Measurements from ENCODE around the gene UBE2E3. TPM values are rescaled to one million over a fixed set of nuclear protein-coding genes. Genes with fewer than 3 reads are reported as not detected.

The UBE2E3 gene
- total and polyA plus RNA-seq, 2 experiments from 2014 or later, result 151 to 211 TPM

DNA sequence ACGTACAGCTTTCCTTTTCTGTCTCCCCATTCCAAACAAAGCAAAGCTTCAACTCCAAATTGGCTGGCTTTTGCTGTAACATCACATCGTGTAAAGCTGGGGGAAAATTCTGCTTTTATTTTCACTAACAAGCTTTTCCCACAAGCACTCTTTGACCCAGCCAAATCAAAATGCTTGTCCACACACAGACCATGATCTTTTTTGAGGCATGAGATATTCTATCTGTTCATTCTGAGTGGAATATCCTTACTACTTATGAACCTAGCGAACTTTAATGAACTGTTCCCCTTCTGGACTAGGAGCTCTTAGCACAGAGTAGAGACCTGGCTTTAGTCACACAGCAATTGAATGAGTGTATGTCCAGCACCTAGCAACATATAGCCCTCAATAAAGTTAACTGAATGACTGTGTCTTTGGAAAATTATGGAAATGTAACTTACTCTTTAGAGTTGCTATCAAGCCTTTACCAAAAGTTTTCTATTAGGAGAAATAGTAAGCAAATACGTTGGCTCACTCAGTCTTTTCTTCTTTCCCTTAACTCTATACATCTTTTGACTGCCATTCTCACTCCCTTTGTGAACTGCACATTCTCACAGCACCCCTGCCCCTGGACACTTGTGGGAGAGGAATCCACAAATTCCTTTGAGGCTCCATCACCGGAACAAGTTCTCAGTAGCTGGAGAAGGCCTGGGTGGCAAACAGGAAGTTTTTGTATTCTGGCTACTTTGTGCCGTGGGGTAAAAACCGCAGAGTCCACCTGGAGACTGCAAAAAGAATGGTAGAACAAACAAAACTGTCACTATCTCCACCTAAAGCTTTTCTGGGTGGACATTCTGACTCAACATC is 1.3 kb upstream of the UBE2E3 start:
- WGBS (ENCODE audit: low lambda C conversion rate, missing lambda C conversion rate), result 47% methylated on average over 7 of the region's 7 CpGs

DNA sequence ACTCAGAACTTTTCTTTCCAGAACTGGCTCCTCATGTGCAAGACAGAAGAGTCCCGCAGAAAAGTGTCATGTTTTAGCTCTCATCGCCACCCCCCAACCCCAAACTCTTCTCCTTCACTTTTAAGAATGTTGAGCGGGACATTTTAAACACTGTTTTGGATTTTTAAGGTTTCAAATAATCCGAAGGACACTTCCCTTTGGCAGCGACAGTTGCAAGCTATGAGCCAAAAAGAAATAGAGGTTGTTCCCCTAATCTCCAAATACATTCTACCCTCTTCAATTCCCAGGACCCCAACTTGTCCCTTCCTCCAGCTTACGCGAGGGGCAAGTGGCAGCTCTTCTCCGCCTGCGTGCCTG is 678 bp upstream of the UBE2E3 start:
- TF ChIP-seq, protein P1, sequence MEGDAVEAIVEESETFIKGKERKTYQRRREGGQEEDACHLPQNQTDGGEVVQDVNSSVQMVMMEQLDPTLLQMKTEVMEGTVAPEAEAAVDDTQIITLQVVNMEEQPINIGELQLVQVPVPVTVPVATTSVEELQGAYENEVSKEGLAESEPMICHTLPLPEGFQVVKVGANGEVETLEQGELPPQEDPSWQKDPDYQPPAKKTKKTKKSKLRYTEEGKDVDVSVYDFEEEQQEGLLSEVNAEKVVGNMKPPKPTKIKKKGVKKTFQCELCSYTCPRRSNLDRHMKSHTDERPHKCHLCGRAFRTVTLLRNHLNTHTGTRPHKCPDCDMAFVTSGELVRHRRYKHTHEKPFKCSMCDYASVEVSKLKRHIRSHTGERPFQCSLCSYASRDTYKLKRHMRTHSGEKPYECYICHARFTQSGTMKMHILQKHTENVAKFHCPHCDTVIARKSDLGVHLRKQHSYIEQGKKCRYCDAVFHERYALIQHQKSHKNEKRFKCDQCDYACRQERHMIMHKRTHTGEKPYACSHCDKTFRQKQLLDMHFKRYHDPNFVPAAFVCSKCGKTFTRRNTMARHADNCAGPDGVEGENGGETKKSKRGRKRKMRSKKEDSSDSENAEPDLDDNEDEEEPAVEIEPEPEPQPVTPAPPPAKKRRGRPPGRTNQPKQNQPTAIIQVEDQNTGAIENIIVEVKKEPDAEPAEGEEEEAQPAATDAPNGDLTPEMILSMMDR (IDR thresholded peaks at IDR 0.05; ENCODE audit: poor library complexity), result no peak
- no peak for TF ChIP-seq EZH2phosphoT487 (IDR thresholded peaks at IDR 0.05; ENCODE audit: low read depth, severe bottlenecking, unreplicated experiment)
- TF ChIP-seq EZH2 (IDR thresholded peaks at IDR 0.05; ENCODE audit: borderline replicate concordance), result no peak
- H3K27ac ChIP-seq, result peak overlapping the region; percentile 84

More for the DNA sequence above, 1.3 kb upstream of the UBE2E3 start:
- Histone ChIP-seq H3K36me3 (replicated peaks; ENCODE audit: insufficient read depth, low read depth) (no peaks in the 10 kb centered on the region), H3K9me2 (replicated peaks; ENCODE audit: insufficient read depth) (no peaks in the 10 kb centered on the region), H3K27ac (peak overlapping the region; percentile 84), H3K79me2 (peaks cover 21% of the 10 kb centered on the region), H3K9me3 (ENCODE audit: low read depth) (no peaks in the 10 kb centered on the region), H3K4me2 (peak overlapping the region; percentile 87), H3K4me3 (peak overlapping the region; percentile 31), H3K27me3 (no peaks in the 10 kb centered on the region), H4K20me1 (ENCODE audit: insufficient read depth, poor library complexity, severe bottlenecking) (no peaks in the 10 kb centered on the region), H2AFZ (peak overlapping the region; percentile 96), H3K4me1 (ENCODE audit: insufficient read depth) (peaks cover 13% of the 10 kb centered on the region)
- TF ChIP-seq, protein P1 (IDR thresholded peaks at IDR 0.05; ENCODE audit: poor library complexity), result no peak
- TF ChIP-seq EZH2 (IDR thresholded peaks at IDR 0.05; ENCODE audit: borderline replicate concordance) (no peak), EZH2phosphoT487 (IDR thresholded peaks at IDR 0.05; ENCODE audit: low read depth, severe bottlenecking, unreplicated experiment) (no peak)
- DNase-seq (ENCODE audit: low spot score), result peak; percentile 13

DNA sequence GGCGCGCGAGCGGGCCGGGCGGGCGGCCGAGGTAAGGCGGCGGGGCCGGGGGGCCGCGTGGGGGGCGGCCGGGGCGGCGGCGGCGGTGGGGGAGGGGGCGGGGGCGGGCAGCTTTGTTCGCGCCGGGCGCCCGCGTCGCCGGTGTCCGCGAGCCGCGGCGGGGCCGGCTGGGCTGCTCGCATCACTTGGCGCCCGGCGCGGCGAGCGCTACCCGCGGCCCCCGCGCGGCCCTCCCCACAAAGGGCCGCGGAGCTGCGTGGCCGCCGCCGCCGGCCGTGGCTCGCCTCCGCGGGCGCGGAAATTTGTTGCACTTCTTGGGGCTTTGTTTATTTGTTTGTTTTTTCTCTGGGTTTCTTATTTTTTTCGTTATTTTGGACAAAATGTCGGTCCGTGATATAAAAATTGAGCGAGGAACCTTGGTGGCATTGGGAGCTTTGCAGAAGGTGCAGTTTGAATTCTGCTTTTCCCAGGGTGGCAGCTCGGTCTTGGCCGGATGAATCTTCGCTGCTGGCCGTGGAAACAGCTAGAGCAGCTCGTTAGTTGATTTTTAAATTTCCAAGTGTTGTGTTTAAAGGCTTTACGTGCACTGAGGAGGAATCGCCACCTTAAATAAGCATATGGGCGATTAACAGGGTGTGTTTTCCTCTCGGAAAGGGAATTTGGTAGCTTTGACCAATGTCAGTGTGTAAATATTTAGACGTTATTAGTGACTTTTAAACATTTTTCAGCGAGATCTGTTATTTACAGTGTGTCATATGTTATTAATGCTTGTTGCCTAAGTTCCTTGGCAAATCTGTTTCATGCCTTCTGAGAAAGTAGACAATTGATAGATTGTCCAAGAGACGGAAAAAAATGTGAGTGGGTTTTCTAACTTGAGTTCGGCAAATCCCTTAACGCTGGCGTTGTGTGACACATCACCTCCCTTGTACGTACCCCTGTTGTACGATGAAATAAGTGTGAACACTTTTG is 822 bp downstream of the UBE2E3 start:
- no peaks in the 10 kb centered on the region for H3K36me3 ChIP-seq (replicated peaks; ENCODE audit: insufficient read depth, low read depth)
- peak; percentile 73 for DNase-seq (ENCODE audit: low spot score)
- H3K27ac ChIP-seq, result peak overlapping the region; percentile 84
- peak overlapping the region; percentile 57 for H2AFZ ChIP-seq
- no peaks in the 10 kb centered on the region for H3K9me2 ChIP-seq (replicated peaks; ENCODE audit: insufficient read depth)
- peaks cover 3% of the 10 kb centered on the region for H4K20me1 ChIP-seq (ENCODE audit: insufficient read depth, poor library complexity, severe bottlenecking)
- H3K4me2 ChIP-seq, result peak overlapping the region; percentile 86
- peak overlapping the region; percentile 95 for H3K4me3 ChIP-seq
- H3K4me1 ChIP-seq (ENCODE audit: insufficient read depth), result peaks cover 24% of the 10 kb centered on the region
- no peaks in the 10 kb centered on the region for H3K27me3 ChIP-seq
- H3K9me3 ChIP-seq (ENCODE audit: low read depth), result no peaks in the 10 kb centered on the region
- under 1% methylated on average over 51 of the region's 81 CpGs for WGBS (ENCODE audit: low lambda C conversion rate, missing lambda C conversion rate)
- peaks cover 42% of the 10 kb centered on the region for H3K79me2 ChIP-seq
- TF ChIP-seq, protein P1 (IDR thresholded peaks at IDR 0.05; ENCODE audit: poor library complexity), result no peak
- TF ChIP-seq EZH2phosphoT487 (IDR thresholded peaks at IDR 0.05; ENCODE audit: low read depth, severe bottlenecking, unreplicated experiment) (no peak), EZH2 (IDR thresholded peaks at IDR 0.05; ENCODE audit: borderline replicate concordance) (no peak)

More for the DNA sequence above, 678 bp upstream of the UBE2E3 start:
- H3K79me2 ChIP-seq, result peaks cover 27% of the 10 kb centered on the region
- WGBS (ENCODE audit: low lambda C conversion rate, missing lambda C conversion rate), result 36% methylated on average over 9 of the region's 9 CpGs
- H4K20me1 ChIP-seq (ENCODE audit: insufficient read depth, poor library complexity, severe bottlenecking), result no peaks in the 10 kb centered on the region
- H3K4me3 ChIP-seq, result peak overlapping the region; percentile 31
- peaks cover 19% of the 10 kb centered on the region for H3K4me1 ChIP-seq (ENCODE audit: insufficient read depth)
- no peaks in the 10 kb centered on the region for H3K36me3 ChIP-seq (replicated peaks; ENCODE audit: insufficient read depth, low read depth)
- H3K9me2 ChIP-seq (replicated peaks; ENCODE audit: insufficient read depth), result no peaks in the 10 kb centered on the region
- H3K9me3 ChIP-seq (ENCODE audit: low read depth), result no peaks in the 10 kb centered on the region
- H2AFZ ChIP-seq, result peak overlapping the region; percentile 96
- DNase-seq (ENCODE audit: low spot score), result no peak
- peak overlapping the region; percentile 87 for H3K4me2 ChIP-seq
- H3K27me3 ChIP-seq, result no peaks in the 10 kb centered on the region

Data from hepatocyte (in vitro differentiated cells).